Measurements from ENCODE around the gene RPL5.

DNA sequence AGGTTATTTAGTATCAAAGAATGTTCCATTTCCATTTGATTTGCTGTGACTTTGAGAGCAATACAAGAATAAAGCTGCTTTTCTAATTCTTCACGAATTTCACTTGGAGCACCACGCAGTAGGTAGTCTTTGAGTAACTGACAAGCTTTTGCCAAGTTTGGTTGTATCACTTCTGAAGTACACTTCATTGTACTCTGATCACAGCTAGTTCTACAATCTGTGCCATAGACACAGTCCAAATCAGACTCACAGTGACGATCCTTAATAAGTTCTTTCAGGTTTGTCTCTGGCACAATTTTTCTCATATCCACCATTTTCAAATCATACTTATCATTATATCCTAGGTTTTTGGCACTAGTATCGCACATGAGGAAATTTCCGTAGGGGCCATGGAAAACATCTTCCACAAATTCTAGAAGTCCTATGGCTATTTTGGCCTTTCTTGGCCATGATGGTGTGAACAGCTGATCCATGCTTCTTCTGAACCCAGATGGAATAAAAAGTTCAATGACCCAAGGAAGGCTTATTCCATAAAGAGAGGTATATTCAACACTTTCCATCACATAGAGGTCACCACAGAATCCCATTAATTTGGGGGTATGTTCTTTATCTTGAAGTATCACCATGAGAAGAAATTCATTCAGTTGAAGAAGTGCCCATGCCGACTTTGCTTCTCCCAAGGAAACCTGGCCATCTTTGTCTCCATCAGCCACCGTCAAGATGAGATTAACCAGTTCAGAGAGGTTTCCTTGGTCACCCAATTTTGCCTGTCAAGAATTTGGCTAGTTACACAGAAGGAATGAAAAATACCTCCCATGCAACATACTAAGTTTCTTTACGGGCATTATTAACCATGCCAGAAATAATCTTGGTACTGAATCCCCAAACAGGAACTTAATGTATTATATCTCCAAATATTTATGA is 11.9 kb downstream of the RPL5 start:
- TF ChIP-seq, protein P1, sequence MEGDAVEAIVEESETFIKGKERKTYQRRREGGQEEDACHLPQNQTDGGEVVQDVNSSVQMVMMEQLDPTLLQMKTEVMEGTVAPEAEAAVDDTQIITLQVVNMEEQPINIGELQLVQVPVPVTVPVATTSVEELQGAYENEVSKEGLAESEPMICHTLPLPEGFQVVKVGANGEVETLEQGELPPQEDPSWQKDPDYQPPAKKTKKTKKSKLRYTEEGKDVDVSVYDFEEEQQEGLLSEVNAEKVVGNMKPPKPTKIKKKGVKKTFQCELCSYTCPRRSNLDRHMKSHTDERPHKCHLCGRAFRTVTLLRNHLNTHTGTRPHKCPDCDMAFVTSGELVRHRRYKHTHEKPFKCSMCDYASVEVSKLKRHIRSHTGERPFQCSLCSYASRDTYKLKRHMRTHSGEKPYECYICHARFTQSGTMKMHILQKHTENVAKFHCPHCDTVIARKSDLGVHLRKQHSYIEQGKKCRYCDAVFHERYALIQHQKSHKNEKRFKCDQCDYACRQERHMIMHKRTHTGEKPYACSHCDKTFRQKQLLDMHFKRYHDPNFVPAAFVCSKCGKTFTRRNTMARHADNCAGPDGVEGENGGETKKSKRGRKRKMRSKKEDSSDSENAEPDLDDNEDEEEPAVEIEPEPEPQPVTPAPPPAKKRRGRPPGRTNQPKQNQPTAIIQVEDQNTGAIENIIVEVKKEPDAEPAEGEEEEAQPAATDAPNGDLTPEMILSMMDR (IDR thresholded peaks at IDR 0.05 in 2 of 3, conservative IDR thresholded peaks at IDR 0.05 in 1 of 3; ENCODE audit: borderline replicate concordance in 1 of 3, insufficient read depth in 1 of 3, low read depth in 2 of 3, low read length in 2 of 3), result no peak
- TF ChIP-seq POLR2A (IDR thresholded peaks at IDR 0.05; ENCODE audit: borderline replicate concordance, extremely low read depth, insufficient read depth, insufficient read length) (no peak), EGR1 (IDR thresholded peaks at IDR 0.05; ENCODE audit: low read depth) (no peak), POLR2AphosphoS5 (IDR thresholded peaks at IDR 0.05; ENCODE audit: low read depth, low read length) (no peak; the same call in 1 of the 2 replicates), SIN3A (IDR thresholded peaks at IDR 0.05; ENCODE audit: low read depth) (no peak), SP1 (IDR thresholded peaks at IDR 0.05; ENCODE audit: low read depth) (no peak), CEBPB (IDR thresholded peaks at IDR 0.05; ENCODE audit: low read depth) (no peak), RAD21 (IDR thresholded peaks at IDR 0.05; ENCODE audit: low read depth) (no peak)
- TF ChIP-seq, protein P2, sequence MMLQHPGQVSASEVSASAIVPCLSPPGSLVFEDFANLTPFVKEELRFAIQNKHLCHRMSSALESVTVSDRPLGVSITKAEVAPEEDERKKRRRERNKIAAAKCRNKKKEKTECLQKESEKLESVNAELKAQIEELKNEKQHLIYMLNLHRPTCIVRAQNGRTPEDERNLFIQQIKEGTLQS (IDR thresholded peaks at IDR 0.05), result no peak
- TF ChIP-seq, protein P3, sequence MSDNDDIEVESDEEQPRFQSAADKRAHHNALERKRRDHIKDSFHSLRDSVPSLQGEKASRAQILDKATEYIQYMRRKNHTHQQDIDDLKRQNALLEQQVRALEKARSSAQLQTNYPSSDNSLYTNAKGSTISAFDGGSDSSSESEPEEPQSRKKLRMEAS (IDR thresholded peaks at IDR 0.05), result no peak

Measured in HCT116 (cell line).